Liver (tissue), 9 donors: ENCODE measurements around the gene EXPH5. TPM values are rescaled to one million over a fixed set of nuclear protein-coding genes. Genes with fewer than 3 reads are reported as not detected.
A peak's percentile ranks its signal among the peaks of the same experiment; 100 is the strongest.

ENCODE experiments used
- DNase-seq: peaks from one replicate; pipeline ENCODE4 v3.0.0-alpha.2; 2017; ENCODE audit warnings: low spot score
- H3K27ac ChIP-seq, 2 donors: one replicate each; pipeline ENCODE4 v1.7.0; 2013; ENCODE audit warnings: inconsistent platforms in 2 of 2, low read length in 2 of 2, control low read depth in 1 of 2, low read depth in 1 of 2, mild to moderate bottlenecking in 1 of 2
- H3K27me3 ChIP-seq, 4 donors: one replicate each; pipeline versions ENCODE4 v1.6.1 to v1.7.0; 2013; ENCODE audit warnings: low read length in 3 of 4, inconsistent platforms in 1 of 4, mild to moderate bottlenecking in 1 of 4, moderate library complexity in 1 of 4; ENCODE audit not compliant: control insufficient read depth in 4 of 4, insufficient read depth in 4 of 4
- H3K36me3 ChIP-seq, 4 donors: one replicate each; pipeline versions ENCODE4 v1.6.1 to v1.7.0; 2013; ENCODE audit warnings: low read length in 3 of 4, mild to moderate bottlenecking in 3 of 4, low read depth in 1 of 4, moderate library complexity in 1 of 4; ENCODE audit not compliant: control insufficient read depth in 4 of 4, insufficient read depth in 3 of 4
- H3K4me1 ChIP-seq, 4 donors: one replicate each; pipeline versions ENCODE4 v1.6.1 to v1.7.0; 2013; ENCODE audit warnings: low read length in 3 of 4, mild to moderate bottlenecking in 3 of 4, moderate library complexity in 1 of 4; ENCODE audit not compliant: control insufficient read depth in 4 of 4, insufficient read depth in 4 of 4
- H3K4me3 ChIP-seq, 3 donors: one replicate each; pipeline versions ENCODE4 v1.6.1 to v1.7.0; 2013; ENCODE audit warnings: low read length in 3 of 3, control low read depth in 1 of 3, low read depth in 1 of 3, mild to moderate bottlenecking in 1 of 3
- H3K9ac ChIP-seq, 2 donors: one replicate each; pipeline ENCODE4 v1.7.0; 2013; ENCODE audit warnings: low read length in 2 of 2, mild to moderate bottlenecking in 2 of 2, moderate library complexity in 2 of 2, control low read depth in 1 of 2, low read depth in 1 of 2
- H3K9me3 ChIP-seq, 4 donors: one replicate each; pipeline versions ENCODE4 v1.6.1 to v1.7.0; 2013; ENCODE audit warnings: low read length in 3 of 4; ENCODE audit not compliant: control insufficient read depth in 4 of 4
- CTCF ChIP-seq: fragments of 150-350 bp; IDR thresholded peaks from 2 replicates; pipeline ENCODE4 v1.5.1; 2017; ENCODE audit warnings: improper control_type of control experiment, low read depth, low read length; ENCODE audit not compliant: missing input control
- EGR1 ChIP-seq, 2 donors: IDR thresholded peaks; 2 replicates each; pipeline ENCODE4 v1.6.1; 2016 to 2018; ENCODE audit warnings: antibody characterized with exemption in 2 of 2, low read depth in 2 of 2
- FOXA2 ChIP-seq: IDR thresholded peaks from 2 replicates; pipeline ENCODE4 v1.6.1; 2016; ENCODE audit warnings: antibody characterized with exemption
- GABPA ChIP-seq, 2 donors: IDR thresholded peaks in 1 of 2; conservative IDR thresholded peaks in 1 of 2; 2 replicates each; pipeline ENCODE4 v1.6.1; 2016; ENCODE audit warnings: antibody characterized with exemption in 2 of 2, mild to moderate bottlenecking in 1 of 2, moderate library complexity in 1 of 2
- HNF4A ChIP-seq, 2 donors: conservative IDR thresholded peaks; 2 replicates each; pipeline ENCODE4 v1.6.1; 2016; ENCODE audit warnings: antibody characterized with exemption in 2 of 2, mild to moderate bottlenecking in 2 of 2
- HNF4G ChIP-seq: IDR thresholded peaks from 2 replicates; pipeline ENCODE4 v1.6.1; 2016; ENCODE audit warnings: antibody characterized with exemption
- RAD21 ChIP-seq, 2 donors: IDR thresholded peaks; 2 replicates each; pipeline ENCODE4 v1.6.1; 2016; ENCODE audit warnings: antibody characterized with exemption in 2 of 2, mild to moderate bottlenecking in 2 of 2
- REST ChIP-seq: IDR thresholded peaks from 2 replicates; pipeline ENCODE4 v1.6.1; 2016; ENCODE audit warnings: antibody characterized with exemption, mild to moderate bottlenecking
- RXRA ChIP-seq, 2 donors: IDR thresholded peaks; 2 replicates each; pipeline ENCODE4 v1.6.1; 2017 to 2018; ENCODE audit warnings: antibody characterized with exemption in 2 of 2, mild to moderate bottlenecking in 1 of 2
- SP1 ChIP-seq: IDR thresholded peaks from 2 replicates; pipeline ENCODE4 v1.6.1; 2018; ENCODE audit warnings: antibody characterized with exemption, mild to moderate bottlenecking
- YY1 ChIP-seq: IDR thresholded peaks from 2 replicates; pipeline ENCODE4 v1.6.1; 2016; ENCODE audit warnings: antibody characterized with exemption, mild to moderate bottlenecking
- WGBS: extraction: QIAGEN DNeasy Blood & Tissue Kit; methylation state at CpG from one replicate; pipeline ENCODE4 v1.1.7; 2013; 5-methylcytosine and 5-hydroxymethylcytosine counted together
- polyA plus RNA-seq, 2 donors: library from polyadenylated mRNA; stranded (reverse) in 1 of 2; unstranded in 1 of 2; fragments of 200-250 nt in 1 of 2; fragments of >200 nt in 1 of 2; fragmentation: Nextera tagmentation in 1 of 2; extraction: Ambion mirVana in 1 of 2; gene quantifications; one replicate each; pipeline versions ENCODE4 v1.2.1 to v1.2.3, GENCODE V29; 2013 to 2015
- total RNA-seq, 2 donors: library from RNA; depleted of rRNA; stranded (reverse); fragments of >200 nt; gene quantifications; one replicate each; pipeline ENCODE4 v1.2.3, GENCODE V29; 2014
- TF ChIP-seq, protein P1 (sequence below): IDR thresholded peaks from 2 replicates; pipeline ENCODE4 v1.6.1; 2016; ENCODE audit warnings: antibody characterized with exemption
- TF ChIP-seq, protein P2 (sequence below): IDR thresholded peaks from 2 replicates; pipeline ENCODE4 v1.6.1; 2016; ENCODE audit warnings: antibody characterized with exemption
- donor health status: healthy.
- donor health status: healthy.
- donor health status: healthy.
- donor health status: healthy.
- donor health status: healthy.

Gene EXPH5
- total and polyA plus RNA-seq, 4 donors: 0.47 to 6.1 (median 1.5) TPM

- 91% methylated on average over 5 of the region's 5 CpGs for WGBS
Measured at GRCh38 chr11:108543316-108543964, 50.1 kb downstream of the EXPH5 start.

DNA sequence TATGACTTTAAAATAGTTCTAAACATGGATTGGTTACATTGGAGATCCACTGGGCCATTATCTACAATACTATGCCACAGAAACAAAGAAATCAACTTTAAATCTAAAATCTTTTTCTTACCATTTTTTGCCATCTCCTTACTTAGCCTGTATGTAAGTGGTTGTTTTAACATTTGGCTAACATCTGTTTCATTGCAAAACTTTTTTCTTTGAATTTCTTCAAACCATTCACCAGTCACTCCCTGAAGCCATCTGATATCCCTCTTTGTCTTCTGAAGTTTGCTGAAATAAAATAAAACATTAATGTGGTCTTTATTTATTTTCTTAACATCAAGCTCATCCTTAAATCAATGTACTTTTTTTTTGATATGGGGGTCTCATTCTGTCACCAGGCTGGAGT lies 52.0 kb downstream of the EXPH5 start:
- Histone ChIP-seq H3K9me3 (no peaks in the 10 kb centered on the region), H3K27ac (no peak overlapping the region), H3K9ac (no peak overlapping the region), H3K4me3 (no peak overlapping the region), H3K27me3 (no peaks in the 10 kb centered on the region), H3K36me3 (peaks cover 0 to 15% (median 0%) of the 10 kb centered on the region in 4 donors), H3K4me1 (no peaks in the 10 kb centered on the region)
- TF ChIP-seq HNF4A (conservative IDR thresholded peaks at IDR 0.05): no peak
- TF ChIP-seq, protein P1, sequence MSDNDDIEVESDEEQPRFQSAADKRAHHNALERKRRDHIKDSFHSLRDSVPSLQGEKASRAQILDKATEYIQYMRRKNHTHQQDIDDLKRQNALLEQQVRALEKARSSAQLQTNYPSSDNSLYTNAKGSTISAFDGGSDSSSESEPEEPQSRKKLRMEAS: no peak
- TF ChIP-seq, protein P2, sequence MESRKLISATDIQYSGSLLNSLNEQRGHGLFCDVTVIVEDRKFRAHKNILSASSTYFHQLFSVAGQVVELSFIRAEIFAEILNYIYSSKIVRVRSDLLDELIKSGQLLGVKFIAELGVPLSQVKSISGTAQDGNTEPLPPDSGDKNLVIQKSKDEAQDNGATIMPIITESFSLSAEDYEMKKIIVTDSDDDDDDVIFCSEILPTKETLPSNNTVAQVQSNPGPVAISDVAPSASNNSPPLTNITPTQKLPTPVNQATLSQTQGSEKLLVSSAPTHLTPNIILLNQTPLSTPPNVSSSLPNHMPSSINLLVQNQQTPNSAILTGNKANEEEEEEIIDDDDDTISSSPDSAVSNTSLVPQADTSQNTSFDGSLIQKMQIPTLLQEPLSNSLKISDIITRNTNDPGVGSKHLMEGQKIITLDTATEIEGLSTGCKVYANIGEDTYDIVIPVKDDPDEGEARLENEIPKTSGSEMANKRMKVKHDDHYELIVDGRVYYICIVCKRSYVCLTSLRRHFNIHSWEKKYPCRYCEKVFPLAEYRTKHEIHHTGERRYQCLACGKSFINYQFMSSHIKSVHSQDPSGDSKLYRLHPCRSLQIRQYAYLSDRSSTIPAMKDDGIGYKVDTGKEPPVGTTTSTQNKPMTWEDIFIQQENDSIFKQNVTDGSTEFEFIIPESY: no peak
- TF ChIP-seq SP1: no peak
- TF ChIP-seq REST: no peak
- no peak for TF ChIP-seq FOXA2
- DNase-seq: no peak

More at GRCh38 chr11:108543316-108543964, 50.1 kb downstream of the EXPH5 start:
- no peaks in the 10 kb centered on the region for H3K9me3 ChIP-seq
- H3K4me3 ChIP-seq: no peak overlapping the region
- no peaks in the 10 kb centered on the region for H3K27me3 ChIP-seq
- H3K36me3 ChIP-seq: peaks cover 0 to 3% (median 0%) of the 10 kb centered on the region in 4 donors
- no peak for DNase-seq
- H3K27ac ChIP-seq: no peak overlapping the region
- no peak overlapping the region for H3K9ac ChIP-seq
- peaks cover 0 to 3% (median 0%) of the 10 kb centered on the region in 4 donors for H3K4me1 ChIP-seq
- no peak for TF ChIP-seq EGR1 (IDR thresholded peaks at IDR 0.05; ENCODE audit: low read depth in 2 of 2)

DNA sequence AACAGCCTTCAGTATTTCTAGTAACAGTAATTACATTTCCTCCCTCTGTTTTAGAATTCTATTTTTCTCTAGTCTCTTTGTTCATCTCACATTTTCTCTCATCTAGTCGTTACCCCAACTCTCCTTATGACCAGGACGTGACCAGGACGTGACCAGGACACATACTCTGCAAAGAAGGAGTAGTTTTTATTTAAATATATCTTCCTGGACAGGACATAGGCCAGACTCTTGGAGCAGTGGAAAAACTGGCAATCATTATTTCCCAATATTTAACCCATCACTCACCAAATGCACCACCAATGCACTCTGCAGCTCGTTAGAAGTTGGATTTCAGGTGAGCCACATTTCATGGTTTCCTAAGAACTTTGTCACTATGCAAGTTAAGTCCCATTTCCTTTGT lies 55.1 kb downstream of the EXPH5 start:
- Histone ChIP-seq H3K27me3 (no peaks in the 10 kb centered on the region), H3K27ac (no peak overlapping the region), H3K9me3 (no peaks in the 10 kb centered on the region), H3K4me1 (no peaks in the 10 kb centered on the region), H3K4me3 (no peak overlapping the region), H3K9ac (no peak overlapping the region), H3K36me3 (peaks cover 0 to 15% (median 0%) of the 10 kb centered on the region in 4 donors)
- no peak for DNase-seq
- TF ChIP-seq HNF4A (conservative IDR thresholded peaks at IDR 0.05) (peak; percentile 36 to 41), CTCF (no peak), RXRA (IDR thresholded peaks at IDR 0.05) (peak; percentile 31 to 42), YY1 (no peak), HNF4G (no peak), GABPA (IDR thresholded peaks at IDR 0.05 in 1 of 2, conservative IDR thresholded peaks at IDR 0.05 in 1 of 2) (no peak), REST (no peak), RAD21 (IDR thresholded peaks at IDR 0.05) (peak in 1 of 2 donors; percentile 7)
- 62% methylated on average over 4 of the region's 4 CpGs for WGBS
